Measurements from ENCODE around the gene WDFY2.

- TF ChIP-seq CTCF (conservative IDR thresholded peaks at IDR 0.05; ENCODE audit: low read depth, low read length) (no peak), EZH2phosphoT487 (IDR thresholded peaks at IDR 0.05; ENCODE audit: borderline replicate concordance, low read length) (no peak), EZH2 (IDR thresholded peaks at IDR 0.05; ENCODE audit: low read length, unreplicated experiment) (no peak)
Measured at GRCh38 chr13:51687947-51688714, 103.9 kb downstream of the WDFY2 start.

Data from PC-3 (cell line).